ENCODE results near the gene LMF1.

LMF1 gene

DNA sequence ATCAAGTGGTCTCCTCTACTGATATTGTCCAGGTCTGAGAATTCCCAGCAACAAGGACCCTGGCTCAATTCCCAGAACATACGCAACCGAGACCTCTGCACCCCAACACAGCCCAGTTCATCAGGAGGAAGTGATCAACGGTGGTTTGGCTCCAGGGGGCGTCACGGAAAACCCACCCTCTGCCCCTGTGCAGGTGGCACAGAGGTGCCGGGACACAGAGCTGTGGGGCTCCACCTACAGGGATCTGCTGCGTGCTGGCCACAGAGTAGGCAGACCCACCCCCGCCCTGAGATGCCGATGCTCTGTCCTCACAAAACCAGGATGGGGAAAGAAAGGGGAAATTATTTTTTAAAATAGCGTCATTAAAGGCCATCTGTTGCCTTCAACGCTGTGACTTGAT is 69.6 kb downstream of the LMF1 start:
- H3K4me3 ChIP-seq (ENCODE audit: low read depth, low read length), result no peak overlapping the region
- TF ChIP-seq, protein P1, sequence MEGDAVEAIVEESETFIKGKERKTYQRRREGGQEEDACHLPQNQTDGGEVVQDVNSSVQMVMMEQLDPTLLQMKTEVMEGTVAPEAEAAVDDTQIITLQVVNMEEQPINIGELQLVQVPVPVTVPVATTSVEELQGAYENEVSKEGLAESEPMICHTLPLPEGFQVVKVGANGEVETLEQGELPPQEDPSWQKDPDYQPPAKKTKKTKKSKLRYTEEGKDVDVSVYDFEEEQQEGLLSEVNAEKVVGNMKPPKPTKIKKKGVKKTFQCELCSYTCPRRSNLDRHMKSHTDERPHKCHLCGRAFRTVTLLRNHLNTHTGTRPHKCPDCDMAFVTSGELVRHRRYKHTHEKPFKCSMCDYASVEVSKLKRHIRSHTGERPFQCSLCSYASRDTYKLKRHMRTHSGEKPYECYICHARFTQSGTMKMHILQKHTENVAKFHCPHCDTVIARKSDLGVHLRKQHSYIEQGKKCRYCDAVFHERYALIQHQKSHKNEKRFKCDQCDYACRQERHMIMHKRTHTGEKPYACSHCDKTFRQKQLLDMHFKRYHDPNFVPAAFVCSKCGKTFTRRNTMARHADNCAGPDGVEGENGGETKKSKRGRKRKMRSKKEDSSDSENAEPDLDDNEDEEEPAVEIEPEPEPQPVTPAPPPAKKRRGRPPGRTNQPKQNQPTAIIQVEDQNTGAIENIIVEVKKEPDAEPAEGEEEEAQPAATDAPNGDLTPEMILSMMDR (IDR thresholded peaks at IDR 0.05; ENCODE audit: low read depth, low read length, missing control alignments), result no peak
- no peak for DNase-seq (ENCODE audit: low read depth)

DNA sequence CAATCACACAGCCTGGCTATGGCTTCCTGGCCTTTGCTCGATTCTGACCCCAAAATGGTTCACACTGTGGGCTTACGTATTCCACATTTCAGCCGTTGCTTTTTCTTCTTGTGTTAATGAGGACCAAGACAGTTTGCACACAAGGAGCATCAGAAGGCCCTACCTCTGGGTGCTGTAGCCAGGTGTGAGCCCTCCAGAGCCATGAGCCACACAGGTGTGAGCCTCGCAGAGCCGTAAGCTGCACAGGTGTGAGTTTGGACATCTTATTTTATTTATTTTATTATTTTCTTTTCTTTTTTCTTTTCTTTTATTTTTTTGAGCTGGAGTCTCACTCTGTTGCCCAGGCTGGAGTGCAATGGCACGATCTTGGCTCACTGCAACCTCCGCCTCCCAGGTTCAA is 70.6 kb downstream of the LMF1 start:
- no peak overlapping the region for H3K4me3 ChIP-seq (ENCODE audit: low read depth, low read length)
- no peak for DNase-seq (ENCODE audit: low read depth)
- TF ChIP-seq, protein P1 (IDR thresholded peaks at IDR 0.05; ENCODE audit: low read depth, low read length, missing control alignments), result no peak

DNA sequence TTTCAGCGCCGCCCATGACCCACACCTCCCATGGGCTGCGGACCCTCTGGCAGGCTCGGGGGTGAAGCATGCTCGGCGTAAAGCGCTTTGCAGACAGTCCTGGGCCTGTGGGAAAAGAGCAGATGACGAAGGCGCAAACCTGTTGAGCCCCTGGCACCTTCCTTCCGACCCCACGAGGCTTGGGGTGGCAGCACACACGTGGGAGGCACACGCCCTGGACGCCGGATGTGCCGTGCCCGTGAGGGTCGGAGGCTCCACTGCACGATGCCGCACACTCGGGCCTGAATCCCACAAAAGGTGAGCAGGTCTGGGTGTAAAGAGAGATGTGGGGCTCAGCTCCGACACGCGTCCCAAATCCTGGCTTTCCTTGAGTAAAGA is 71.1 kb downstream of the LMF1 start:
- TF ChIP-seq, protein P1 (IDR thresholded peaks at IDR 0.05; ENCODE audit: low read depth, low read length, missing control alignments), result no peak
- no peak overlapping the region for H3K4me3 ChIP-seq (ENCODE audit: low read depth, low read length)
- no peak for DNase-seq (ENCODE audit: low read depth)

DNA sequence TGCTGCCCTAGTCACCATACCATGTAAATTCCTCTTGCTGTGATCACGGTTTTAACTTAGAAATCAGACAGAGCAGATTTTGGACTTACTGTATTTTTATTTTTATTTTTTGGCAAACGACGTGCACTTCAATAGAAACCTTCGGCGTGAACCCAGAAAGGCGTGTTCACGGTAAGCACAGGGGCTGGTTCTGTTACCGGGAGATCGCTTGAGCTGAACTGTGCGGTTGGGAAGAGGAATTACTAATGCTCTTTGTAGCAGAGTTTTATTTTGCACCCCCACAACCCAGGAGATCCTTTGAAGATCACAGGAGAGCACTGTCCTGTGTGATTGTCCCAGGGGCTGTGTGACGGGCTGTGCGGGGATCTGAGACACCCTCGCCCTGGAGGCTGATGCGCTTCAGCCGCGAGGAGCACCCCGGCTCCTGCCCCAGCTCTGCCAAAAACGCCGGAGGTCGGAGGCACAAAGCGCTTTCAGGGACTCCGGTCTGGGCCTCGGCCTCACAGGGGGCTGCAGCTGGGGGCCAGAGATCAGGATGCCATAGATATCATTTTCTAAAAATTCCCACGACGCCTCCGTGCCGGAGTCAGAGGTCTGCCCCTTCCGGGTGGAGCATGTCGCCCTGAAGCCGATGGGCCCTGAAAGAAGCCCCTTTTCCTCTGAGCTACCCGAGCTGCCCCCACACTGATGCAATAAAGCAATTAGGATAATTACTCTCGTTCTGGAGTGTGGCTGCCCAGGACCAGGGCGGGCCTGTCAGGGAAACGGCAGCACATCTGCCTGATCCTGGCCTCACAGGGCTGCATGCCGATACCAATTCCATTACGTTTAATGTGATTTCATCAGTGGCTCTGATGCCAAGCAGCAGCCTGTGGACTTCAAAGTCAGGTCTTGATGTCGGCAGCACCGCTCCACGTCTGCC is 71.8 kb downstream of the LMF1 start:
- TF ChIP-seq, protein P1 (IDR thresholded peaks at IDR 0.05; ENCODE audit: low read depth, low read length, missing control alignments), result no peak
- DNase-seq (ENCODE audit: low read depth), result no peak
- H3K4me3 ChIP-seq (ENCODE audit: low read depth, low read length), result no peak overlapping the region

GRCh38 chr16:898216-898615 is 72.6 kb downstream of the LMF1 start:
- DNase-seq (ENCODE audit: low read depth), result no peak
- H3K4me3 ChIP-seq (ENCODE audit: low read depth, low read length), result no peak overlapping the region
- TF ChIP-seq, protein P1 (IDR thresholded peaks at IDR 0.05; ENCODE audit: low read depth, low read length, missing control alignments), result no peak

DNA sequence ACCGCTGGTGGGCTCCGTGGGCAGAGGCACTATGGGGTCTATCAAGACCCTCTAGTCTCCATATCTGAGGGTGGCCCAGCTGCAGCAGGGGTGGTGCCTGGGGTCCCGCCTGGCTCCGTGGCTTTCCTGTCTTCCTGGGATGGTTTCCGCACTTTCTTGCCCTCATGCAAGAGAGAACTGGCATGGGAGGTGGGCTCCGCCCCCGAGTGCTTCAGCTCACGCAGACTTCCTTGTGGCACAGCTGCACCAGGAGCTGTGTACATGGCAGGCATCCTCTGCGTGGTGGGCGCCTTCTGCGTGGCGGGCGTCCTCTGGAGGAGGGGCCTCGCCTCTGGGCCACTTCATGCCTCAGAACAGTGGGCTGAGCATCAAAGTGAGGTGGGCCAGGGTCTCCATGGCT is 73.1 kb downstream of the LMF1 start:
- no peak overlapping the region for H3K4me3 ChIP-seq (ENCODE audit: low read depth, low read length)
- TF ChIP-seq, protein P1 (IDR thresholded peaks at IDR 0.05; ENCODE audit: low read depth, low read length, missing control alignments), result no peak
- DNase-seq (ENCODE audit: low read depth), result no peak

DNA sequence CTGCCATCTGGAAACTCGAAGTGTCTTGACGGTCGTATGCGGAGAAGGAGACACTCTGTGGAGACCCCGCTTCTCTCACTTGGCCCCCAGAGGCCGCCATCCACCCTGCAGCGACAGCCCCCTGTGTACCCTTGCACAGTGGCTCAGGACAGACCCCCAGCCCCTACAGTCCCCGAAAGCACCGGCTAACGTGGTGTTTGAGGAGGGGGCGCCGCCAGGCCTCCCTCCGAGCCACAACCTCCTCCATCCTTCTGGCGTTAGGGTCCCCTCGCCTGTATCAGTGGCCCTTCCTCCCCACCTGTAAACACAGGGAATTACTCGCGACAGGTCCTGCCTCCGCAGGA is 73.6 kb downstream of the LMF1 start:
- TF ChIP-seq, protein P1 (IDR thresholded peaks at IDR 0.05; ENCODE audit: low read depth, low read length, missing control alignments), result no peak

More for the DNA sequence above, 73.6 kb downstream of the LMF1 start:
- H3K4me3 ChIP-seq (ENCODE audit: low read depth, low read length), result no peak overlapping the region
- DNase-seq (ENCODE audit: low read depth), result no peak

All from GM12864 (cell line).